Cardiac muscle cell (in vitro differentiated cells and primary cell): ENCODE data around the gene PEX11G. TPM values are rescaled to one million over a fixed set of nuclear protein-coding genes. Genes with fewer than 3 reads are reported as not detected.

Experiments used
- DNase-seq, 2 donors: peaks; one replicate each; pipeline versions ENCODE4 v3.0.0 to v3.0.0-alpha.2; 2010 to 2017; ENCODE audit warnings: low read depth in 1 of 2, low spot score in 1 of 2
- H3K27ac ChIP-seq: fragments of 200-600 bp; sonication (generic); 2 replicates; pipeline ENCODE4 v1.5.1; 2016
- H3K27me3 ChIP-seq: fragments of 200-600 bp; sonication (generic); 2 replicates; pipeline ENCODE4 v1.6.0; 2016; ENCODE audit warnings: control low read depth
- H3K36me3 ChIP-seq: fragments of 200-600 bp; sonication (generic); 2 replicates; pipeline ENCODE4 v1.5.1; 2016; ENCODE audit warnings: control low read depth
- H3K4me1 ChIP-seq: fragments of 200-600 bp; sonication (generic); 2 replicates; pipeline ENCODE4 v1.8.1; 2017; ENCODE audit warnings: low read depth, mild to moderate bottlenecking, mixed run types
- H3K4me3 ChIP-seq: fragments of 200-600 bp; sonication (generic); 2 replicates; pipeline ENCODE4 v1.5.1; 2016; ENCODE audit warnings: mild to moderate bottlenecking
- H3K9me3 ChIP-seq: fragments of 200-600 bp; sonication (generic); 2 replicates; pipeline ENCODE4 v1.5.1; 2017; ENCODE audit warnings: low read depth, mild to moderate bottlenecking, control low read depth
- polyA plus RNA-seq: library from polyadenylated mRNA; unstranded; fragments of >200 nt; fragmentation: Nextera tagmentation; extraction: Ambion mirVana; gene quantifications from 2 replicates; pipeline ENCODE4 v1.2.1, GENCODE V29; 2016
- total RNA-seq: library from RNA; depleted of rRNA; stranded (reverse); fragments of >200 nt; gene quantifications from 2 replicates; pipeline ENCODE4 v1.2.3, GENCODE V29; 2016
- TF ChIP-seq, protein P1 (sequence below): IDR thresholded peaks from 2 replicates; pipeline ENCODE4 v1.5.1; 2012; ENCODE audit warnings: low read depth, mild to moderate bottlenecking, low read length

PEX11G gene
- total and polyA plus RNA-seq, 2 experiments from 2014 or later: 6.1 to 6.5 TPM

- H3K4me3 ChIP-seq: peak within 1 kb of the TSS; percentile 87
- peaks cover 2% of the 10 kb centered on the region for H3K36me3 ChIP-seq
- peak; percentile 98 to 100 for DNase-seq
- H3K27ac ChIP-seq: no peak within 1 kb of the TSS
- peaks cover 7% of the 10 kb centered on the region for H3K4me1 ChIP-seq
- no peaks in the 10 kb centered on the region for H3K27me3 ChIP-seq
- no peaks in the 10 kb centered on the region for H3K9me3 ChIP-seq
- TF ChIP-seq, protein P1, sequence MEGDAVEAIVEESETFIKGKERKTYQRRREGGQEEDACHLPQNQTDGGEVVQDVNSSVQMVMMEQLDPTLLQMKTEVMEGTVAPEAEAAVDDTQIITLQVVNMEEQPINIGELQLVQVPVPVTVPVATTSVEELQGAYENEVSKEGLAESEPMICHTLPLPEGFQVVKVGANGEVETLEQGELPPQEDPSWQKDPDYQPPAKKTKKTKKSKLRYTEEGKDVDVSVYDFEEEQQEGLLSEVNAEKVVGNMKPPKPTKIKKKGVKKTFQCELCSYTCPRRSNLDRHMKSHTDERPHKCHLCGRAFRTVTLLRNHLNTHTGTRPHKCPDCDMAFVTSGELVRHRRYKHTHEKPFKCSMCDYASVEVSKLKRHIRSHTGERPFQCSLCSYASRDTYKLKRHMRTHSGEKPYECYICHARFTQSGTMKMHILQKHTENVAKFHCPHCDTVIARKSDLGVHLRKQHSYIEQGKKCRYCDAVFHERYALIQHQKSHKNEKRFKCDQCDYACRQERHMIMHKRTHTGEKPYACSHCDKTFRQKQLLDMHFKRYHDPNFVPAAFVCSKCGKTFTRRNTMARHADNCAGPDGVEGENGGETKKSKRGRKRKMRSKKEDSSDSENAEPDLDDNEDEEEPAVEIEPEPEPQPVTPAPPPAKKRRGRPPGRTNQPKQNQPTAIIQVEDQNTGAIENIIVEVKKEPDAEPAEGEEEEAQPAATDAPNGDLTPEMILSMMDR: no peak
These were observed 33.5 kb upstream of the PEX11G start, which contains the start of gene MCOLN1 for GRCh38 chr19:7522072-7522922. Gene MCOLN1, plus strand, starts transcription at chr19:7522624. Its CDS starts 127 bp downstream, at chr19:7522751.

DNA sequence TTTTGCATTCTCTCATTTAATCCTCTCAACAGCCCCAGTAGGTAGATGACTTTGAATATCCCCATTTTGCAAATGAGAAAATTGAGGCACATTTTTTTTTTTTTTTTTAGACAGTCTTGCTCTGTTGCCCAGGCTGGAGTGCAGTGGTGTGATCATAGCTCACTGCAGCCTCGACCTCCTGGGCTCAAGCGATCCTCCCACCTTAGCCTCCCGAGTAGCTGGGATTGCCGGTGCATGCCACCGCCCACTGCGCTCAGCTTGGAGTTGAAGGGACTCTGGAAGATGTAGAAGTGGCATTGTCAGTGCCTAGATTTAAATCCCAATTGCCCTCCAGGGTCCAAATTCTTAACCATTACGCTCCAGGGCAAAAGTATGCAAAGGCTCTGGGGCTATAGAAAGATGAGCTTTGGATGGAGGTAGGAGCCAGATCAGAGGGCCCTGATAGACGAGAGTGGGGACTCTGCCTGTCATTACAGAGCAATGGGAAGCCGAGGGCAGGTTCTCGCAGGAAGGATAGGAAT lies 32.8 kb upstream of the PEX11G start:
- no peaks in the 10 kb centered on the region for H3K9me3 ChIP-seq
- peaks cover 7% of the 10 kb centered on the region for H3K4me1 ChIP-seq
- H3K4me3 ChIP-seq: peak overlapping the region; percentile 87
- TF ChIP-seq, protein P1: no peak
- H3K27ac ChIP-seq: no peak overlapping the region
- H3K36me3 ChIP-seq: peaks cover 2% of the 10 kb centered on the region
- no peak for DNase-seq
- H3K27me3 ChIP-seq: no peaks in the 10 kb centered on the region

GRCh38 chr19:7520131-7521051 lies 31.6 kb upstream of the PEX11G start:
- H3K9me3 ChIP-seq: no peaks in the 10 kb centered on the region
- TF ChIP-seq, protein P1: no peak
- DNase-seq: no peak
- H3K4me1 ChIP-seq: peaks cover 7% of the 10 kb centered on the region
- peaks cover 2% of the 10 kb centered on the region for H3K36me3 ChIP-seq
- no peak overlapping the region for H3K27ac ChIP-seq
- H3K4me3 ChIP-seq: no peak overlapping the region
- no peaks in the 10 kb centered on the region for H3K27me3 ChIP-seq

GRCh38 chr19:7519361-7520130 lies 30.7 kb upstream of the PEX11G start:
- H3K4me3 ChIP-seq: no peak overlapping the region
- TF ChIP-seq, protein P1: no peak

GRCh38 chr19:7516878-7517277 lies 28.0 kb upstream of the PEX11G start:
- H3K4me1 ChIP-seq: no peaks in the 10 kb centered on the region
- DNase-seq: no peak
- H3K4me3 ChIP-seq: peak overlapping the region; percentile 99
- H3K36me3 ChIP-seq: peaks cover 2% of the 10 kb centered on the region
- TF ChIP-seq, protein P1: no peak
- no peaks in the 10 kb centered on the region for H3K9me3 ChIP-seq
- peak overlapping the region; percentile 62 for H3K27ac ChIP-seq
- no peaks in the 10 kb centered on the region for H3K27me3 ChIP-seq

More at GRCh38 chr19:7519361-7520130, 30.7 kb upstream of the PEX11G start:
- Histone ChIP-seq H3K27ac (no peak overlapping the region), H3K4me1 (peaks cover 7% of the 10 kb centered on the region), H3K36me3 (peaks cover 2% of the 10 kb centered on the region), H3K9me3 (no peaks in the 10 kb centered on the region), H3K27me3 (no peaks in the 10 kb centered on the region)
- DNase-seq: no peak
